ENCODE data around the gene SURF4. TPM values are rescaled to one million over a fixed set of nuclear protein-coding genes. Genes with fewer than 3 reads are reported as not detected.
A peak's percentile ranks its signal among the peaks of the same experiment; 100 is the strongest.

Gene SURF4
- total and polyA plus RNA-seq, 2 of the 13 experiments (the other 11 are each of a cell fraction or from before 2014, with no cell fraction given), result 220 to 265 TPM

DNA sequence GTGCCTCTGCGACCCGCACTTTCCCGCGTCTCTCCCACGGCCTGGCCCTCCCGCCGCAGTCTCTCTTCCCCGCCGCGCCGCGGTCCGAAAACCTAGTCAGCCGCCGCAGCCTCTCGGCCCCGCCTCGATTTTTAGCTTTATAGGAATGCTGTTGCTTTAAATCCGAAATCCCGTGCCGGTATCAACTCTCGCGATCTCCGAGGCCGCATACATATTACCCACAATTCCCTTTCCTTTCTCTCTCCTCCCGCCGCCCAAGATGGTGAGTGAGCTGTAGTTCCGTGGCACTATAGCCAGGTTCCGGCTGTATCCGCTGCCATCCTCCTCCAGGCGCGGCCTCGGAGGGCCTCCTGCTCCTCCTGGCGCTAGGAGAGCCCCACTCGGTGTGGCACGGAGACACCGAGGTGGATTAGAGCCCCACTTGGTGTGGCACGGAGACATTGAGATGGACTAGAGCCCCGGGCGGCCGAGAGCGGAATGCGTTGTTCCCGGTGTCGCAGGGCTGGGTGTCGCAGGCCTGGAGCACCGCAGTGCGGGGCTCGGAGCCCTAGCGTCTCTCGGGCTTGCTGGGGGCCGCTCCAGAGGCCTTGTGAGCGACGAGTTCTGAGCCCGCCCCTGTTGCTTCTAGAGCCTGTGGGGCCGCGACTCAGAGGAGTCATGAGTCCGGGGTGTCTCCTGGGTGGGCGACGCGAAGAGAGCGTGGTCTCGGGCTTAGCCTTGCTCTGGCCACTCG lies 27.7 kb downstream of the SURF4 start, which contains the start of the genes MED22 and RPL7A (continued):
- TF ChIP-seq, protein P1, sequence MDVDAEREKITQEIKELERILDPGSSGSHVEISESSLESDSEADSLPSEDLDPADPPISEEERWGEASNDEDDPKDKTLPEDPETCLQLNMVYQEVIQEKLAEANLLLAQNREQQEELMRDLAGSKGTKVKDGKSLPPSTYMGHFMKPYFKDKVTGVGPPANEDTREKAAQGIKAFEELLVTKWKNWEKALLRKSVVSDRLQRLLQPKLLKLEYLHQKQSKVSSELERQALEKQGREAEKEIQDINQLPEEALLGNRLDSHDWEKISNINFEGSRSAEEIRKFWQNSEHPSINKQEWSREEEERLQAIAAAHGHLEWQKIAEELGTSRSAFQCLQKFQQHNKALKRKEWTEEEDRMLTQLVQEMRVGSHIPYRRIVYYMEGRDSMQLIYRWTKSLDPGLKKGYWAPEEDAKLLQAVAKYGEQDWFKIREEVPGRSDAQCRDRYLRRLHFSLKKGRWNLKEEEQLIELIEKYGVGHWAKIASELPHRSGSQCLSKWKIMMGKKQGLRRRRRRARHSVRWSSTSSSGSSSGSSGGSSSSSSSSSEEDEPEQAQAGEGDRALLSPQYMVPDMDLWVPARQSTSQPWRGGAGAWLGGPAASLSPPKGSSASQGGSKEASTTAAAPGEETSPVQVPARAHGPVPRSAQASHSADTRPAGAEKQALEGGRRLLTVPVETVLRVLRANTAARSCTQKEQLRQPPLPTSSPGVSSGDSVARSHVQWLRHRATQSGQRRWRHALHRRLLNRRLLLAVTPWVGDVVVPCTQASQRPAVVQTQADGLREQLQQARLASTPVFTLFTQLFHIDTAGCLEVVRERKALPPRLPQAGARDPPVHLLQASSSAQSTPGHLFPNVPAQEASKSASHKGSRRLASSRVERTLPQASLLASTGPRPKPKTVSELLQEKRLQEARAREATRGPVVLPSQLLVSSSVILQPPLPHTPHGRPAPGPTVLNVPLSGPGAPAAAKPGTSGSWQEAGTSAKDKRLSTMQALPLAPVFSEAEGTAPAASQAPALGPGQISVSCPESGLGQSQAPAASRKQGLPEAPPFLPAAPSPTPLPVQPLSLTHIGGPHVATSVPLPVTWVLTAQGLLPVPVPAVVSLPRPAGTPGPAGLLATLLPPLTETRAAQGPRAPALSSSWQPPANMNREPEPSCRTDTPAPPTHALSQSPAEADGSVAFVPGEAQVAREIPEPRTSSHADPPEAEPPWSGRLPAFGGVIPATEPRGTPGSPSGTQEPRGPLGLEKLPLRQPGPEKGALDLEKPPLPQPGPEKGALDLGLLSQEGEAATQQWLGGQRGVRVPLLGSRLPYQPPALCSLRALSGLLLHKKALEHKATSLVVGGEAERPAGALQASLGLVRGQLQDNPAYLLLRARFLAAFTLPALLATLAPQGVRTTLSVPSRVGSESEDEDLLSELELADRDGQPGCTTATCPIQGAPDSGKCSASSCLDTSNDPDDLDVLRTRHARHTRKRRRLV (CRISPR knock-in tag; IDR thresholded peaks at IDR 0.05), result peak; percentile 95
- TF ChIP-seq MIER3 (CRISPR knock-in tag; IDR thresholded peaks at IDR 0.05; ENCODE audit: borderline replicate concordance) (peak; percentile 80; the same call in 1 of the 2 replicates), MAF1 (CRISPR knock-in tag; IDR thresholded peaks at IDR 0.05; ENCODE audit: borderline replicate concordance) (no peak), ZFP62 (CRISPR knock-in tag; IDR thresholded peaks at IDR 0.05) (no peak), ATF4 (CRISPR knock-in tag; IDR thresholded peaks at IDR 0.05) (peak in 1 of 2 experiments; percentile 56; a peak in 1 of 4 replicates), ZNF672 (CRISPR knock-in tag; IDR thresholded peaks at IDR 0.05) (no peak), ZHX1 (CRISPR knock-in tag; IDR thresholded peaks at IDR 0.05; ENCODE audit: low read depth) (0 out of 2 replicates have a peak, but pooled peaks have one; percentile 41), ZNF629 (CRISPR knock-in tag; conservative IDR thresholded peaks at IDR 0.05) (no peak), THAP8 (CRISPR knock-in tag; IDR thresholded peaks at IDR 0.05; ENCODE audit: borderline replicate concordance) (0 out of 2 replicates have a peak, but pooled peaks have one; percentile 87), ZNF24 (IDR thresholded peaks at IDR 0.05) (no peak), HDAC6 (IDR thresholded peaks at IDR 0.05; ENCODE audit: low read depth, low read length) (0 out of 2 replicates have a peak, but pooled peaks have one; percentile 15), ZNF766 (CRISPR knock-in tag; IDR thresholded peaks at IDR 0.05; ENCODE audit: borderline replicate concordance) (0 out of 2 replicates have a peak, but pooled peaks have one; percentile 29), LRRFIP1 (CRISPR knock-in tag; conservative IDR thresholded peaks at IDR 0.05) (no peak), BHLHE40 (IDR thresholded peaks at IDR 0.05; ENCODE audit: low read length) (0 out of 2 replicates have a peak, but pooled peaks have one; percentile 8)
- TF ChIP-seq, protein P2, sequence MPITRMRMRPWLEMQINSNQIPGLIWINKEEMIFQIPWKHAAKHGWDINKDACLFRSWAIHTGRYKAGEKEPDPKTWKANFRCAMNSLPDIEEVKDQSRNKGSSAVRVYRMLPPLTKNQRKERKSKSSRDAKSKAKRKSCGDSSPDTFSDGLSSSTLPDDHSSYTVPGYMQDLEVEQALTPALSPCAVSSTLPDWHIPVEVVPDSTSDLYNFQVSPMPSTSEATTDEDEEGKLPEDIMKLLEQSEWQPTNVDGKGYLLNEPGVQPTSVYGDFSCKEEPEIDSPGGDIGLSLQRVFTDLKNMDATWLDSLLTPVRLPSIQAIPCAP (CRISPR knock-in tag; IDR thresholded peaks at IDR 0.05; ENCODE audit: low read depth), result 0 out of 2 replicates have a peak, but pooled peaks have one; percentile 30
